Left colon (tissue), 2 donors: Measurements from ENCODE around the gene HAX1. TPM values are rescaled to one million over a fixed set of nuclear protein-coding genes. Genes with fewer than 3 reads are reported as not detected.
"Not testable (repeated sequence)": the region's sequence is repeated elsewhere in the genome, so short reads cannot be mapped to it uniquely, and the experiment has no call there.

Source experiments
- ATAC-seq: fragments of 200-7000 bp; cut with Tn5 transposase; one replicate; pipeline ENCODE4 v1.9.1; 2020; ENCODE audit warnings: mild to moderate bottlenecking, moderate library complexity
- DNase-seq, 2 donors: peaks; one replicate each; pipeline ENCODE4 v3.0.0-alpha.2; 2020
- intact Hi-C, 2 donors: fragments of 100-400 bp; cut with DNase I in 1 of 2; cut with micrococcal nuclease in 1 of 2; formaldehyde crosslinking; loops; one replicate each; pipeline versions ENCODE4 v1.11.2 to v1.14.0; 2022; cut with DNase I, micrococcal nuclease
- total RNA-seq, 2 donors: library from RNA; stranded (reverse); fragmentation: NEBNext Ultra II Directional; extraction: Animal tissue kit (Norgen Biotek cat#: 25700); gene quantifications; one replicate each; pipeline ENCODE4 v1.2.1, GENCODE V29; 2021
- donor health status: DM: no; HTN: no; CAD: no.
- donor health status: DM: yes; HTN: yes; CAD: no.

HAX1 gene
- total RNA-seq, 2 donors from 2014 or later, result 52.3 to 60.2 TPM

- DNase-seq (no peak), ATAC-seq (no peak)
- intact Hi-C loops, result no loop called here
These were observed 6.8 kb upstream of the HAX1 start for GRCh38 chr1:154265586-154265985.

GRCh38 chr1:154270833-154271232 is 1.6 kb upstream of the HAX1 start:
- DNase-seq (no peak), ATAC-seq (no peak)
- intact Hi-C loops, result no loop called here

GRCh38 chr1:154272999-154273563 is 652 bp downstream of the HAX1 start:
- DNase-seq (no peak), ATAC-seq (no peak)
- intact Hi-C loops, result no loop called here

- intact Hi-C loops, result no loop called here
- no peak for DNase-seq
- no peak for ATAC-seq
These were observed 4.4 kb downstream of the HAX1 start for GRCh38 chr1:154276797-154277196.

- intact Hi-C loops, DNase-seq: not testable (repeated sequence)
These were observed 15.2 kb downstream of the HAX1 start for GRCh38 chr1:154287591-154287990.

GRCh38 chr1:154288661-154289060 is 16.2 kb downstream of the HAX1 start:
- DNase-seq (no peak), ATAC-seq (no peak)
- intact Hi-C loops, result no loop called here

More at GRCh38 chr1:154287591-154287990, 15.2 kb downstream of the HAX1 start:
- not testable (repeated sequence) for ATAC-seq

- ATAC-seq, result no peak
- intact Hi-C loops, result no loop called here
- DNase-seq, result no peak
These were observed 18.5 kb downstream of the HAX1 start for GRCh38 chr1:154290921-154291320.

- DNase-seq (no peak), ATAC-seq (no peak)
- intact Hi-C loops, result no loop called here
These were observed 23.2 kb downstream of the HAX1 start for GRCh38 chr1:154295408-154296235.

GRCh38 chr1:154301582-154301981 is 29.2 kb downstream of the HAX1 start:
- intact Hi-C loops, result no loop called here
- ATAC-seq, result no peak
- DNase-seq, result no peak

- intact Hi-C loops, result no loop called here
- ATAC-seq, result no peak
- DNase-seq, result no peak
These were observed 32.4 kb downstream of the HAX1 start for GRCh38 chr1:154304664-154305337.

- DNase-seq, result no peak
- intact Hi-C loops, result no loop called here
- ATAC-seq, result no peak
These were observed 33.7 kb downstream of the HAX1 start for GRCh38 chr1:154306151-154306550.

GRCh38 chr1:154307670-154308270 is 35.3 kb downstream of the HAX1 start:
- ATAC-seq, DNase-seq, intact Hi-C loops: not testable (repeated sequence)

- not testable (repeated sequence) for DNase-seq, ATAC-seq
These were observed 36.7 kb downstream of the HAX1 start for GRCh38 chr1:154309136-154309535.

GRCh38 chr1:154312229-154313065 is 40.0 kb downstream of the HAX1 start:
- DNase-seq, ATAC-seq, intact Hi-C loops: not testable (repeated sequence)

More at GRCh38 chr1:154309136-154309535, 36.7 kb downstream of the HAX1 start:
- intact Hi-C loops, result not testable (repeated sequence)

GRCh38 chr1:154313066-154313356 is 40.6 kb downstream of the HAX1 start:
- DNase-seq (no peak), ATAC-seq (no peak)
- intact Hi-C loops, result no loop called here

GRCh38 chr1:154314226-154314625 is 41.8 kb downstream of the HAX1 start:
- DNase-seq, ATAC-seq, intact Hi-C loops: not testable (repeated sequence)

- no peak for ATAC-seq
- DNase-seq, result no peak
- intact Hi-C loops, result no loop called here
These were observed 44.3 kb downstream of the HAX1 start for GRCh38 chr1:154316704-154317103.

- intact Hi-C loops, result no loop called here
- no peak for ATAC-seq
- DNase-seq, result no peak
These were observed 46.0 kb downstream of the HAX1 start for GRCh38 chr1:154318386-154318785.
